WTC11 (cell line): ENCODE results near the gene ECHS1.

Experiments used
- AFF4 ChIP-seq: sonication (generic); formaldehyde crosslinking; IDR thresholded peaks from 2 replicates; pipeline ENCODE4 v1.8.1; 2023; ENCODE audit warnings: mild to moderate bottlenecking, missing genetic modification reagents, borderline replicate concordance
- ATF2 ChIP-seq: sonication (generic); formaldehyde crosslinking; IDR thresholded peaks from 2 replicates; pipeline ENCODE4 v1.8.1; 2022; ENCODE audit warnings: low read depth, missing genetic modification reagents, borderline replicate concordance
- CBFB ChIP-seq: sonication (generic); formaldehyde crosslinking; IDR thresholded peaks from 2 replicates; pipeline ENCODE4 v1.8.1; 2022; ENCODE audit warnings: mild to moderate bottlenecking, low read depth, missing genetic modification reagents
- CTCF ChIP-seq: fragments of 200-600 bp; IDR thresholded peaks from 2 replicates; pipeline ENCODE4 v1.8.0; 2022; ENCODE audit warnings: antibody characterized with exemption
- E2F4 ChIP-seq: sonication (generic); formaldehyde crosslinking; IDR thresholded peaks from 2 replicates; pipeline ENCODE4 v1.8.1; 2022; ENCODE audit warnings: low read depth, mild to moderate bottlenecking, moderate library complexity, missing genetic modification reagents, borderline replicate concordance
- JUN ChIP-seq: sonication (generic); formaldehyde crosslinking; IDR thresholded peaks from 2 replicates; pipeline ENCODE4 v1.8.0; 2023; ENCODE audit warnings: mild to moderate bottlenecking, missing genetic modification reagents
- MAX ChIP-seq: sonication (generic); formaldehyde crosslinking; IDR thresholded peaks from 2 replicates; pipeline ENCODE4 v1.8.0; 2022; ENCODE audit warnings: mild to moderate bottlenecking, missing genetic modification reagents
- NR2C2 ChIP-seq: sonication (generic); formaldehyde crosslinking; IDR thresholded peaks from 2 replicates; pipeline ENCODE4 v1.8.0; 2022; ENCODE audit warnings: mild to moderate bottlenecking, missing genetic modification reagents
- USF1 ChIP-seq: sonication (generic); formaldehyde crosslinking; IDR thresholded peaks from 2 replicates; pipeline ENCODE4 v1.8.0; 2022; ENCODE audit warnings: mild to moderate bottlenecking, missing genetic modification reagents
- ZBTB43 ChIP-seq: sonication (generic); formaldehyde crosslinking; IDR thresholded peaks from 2 replicates; pipeline ENCODE4 v1.8.1; 2023; ENCODE audit warnings: mild to moderate bottlenecking, missing genetic modification reagents
- ZNF138 ChIP-seq: sonication (generic); formaldehyde crosslinking; conservative IDR thresholded peaks from 2 replicates; pipeline ENCODE4 v1.8.1; 2022; ENCODE audit warnings: mild to moderate bottlenecking, moderate library complexity, missing genetic modification reagents
- ZNF396 ChIP-seq: fragments of 250-450 bp; sonication (Bioruptor Pico); IDR thresholded peaks from 2 replicates; pipeline ENCODE4 v1.8.0; 2021; ENCODE audit warnings: mild to moderate bottlenecking, moderate library complexity, borderline replicate concordance

GRCh38 chr10:133381036-133381435, 7.9 kb upstream of the ECHS1 start:
- TF ChIP-seq MAX, result no peak
- TF ChIP-seq CTCF, result no peak
- TF ChIP-seq ATF2 (CRISPR knock-in tag), result no peak
- TF ChIP-seq JUN (CRISPR knock-in tag), result no peak
- TF ChIP-seq NR2C2, result no peak
- no peak for TF ChIP-seq ZNF396 (CRISPR knock-in tag)
- TF ChIP-seq CBFB (CRISPR knock-in tag), result no peak
- TF ChIP-seq AFF4 (CRISPR knock-in tag), result no peak
- TF ChIP-seq ZBTB43 (CRISPR knock-in tag), result no peak
- no peak for TF ChIP-seq USF1 (CRISPR knock-in tag)
- no peak for TF ChIP-seq ZNF138
- TF ChIP-seq E2F4 (CRISPR knock-in tag), result no peak
